Tongue (tissue), 2 donors: ENCODE results near the gene AHNAK2. TPM values are rescaled to one million over a fixed set of nuclear protein-coding genes. Genes with fewer than 3 reads are reported as not detected.
A peak's percentile ranks its signal among the peaks of the same experiment; 100 is the strongest.
"Not testable (repeated sequence)": the region's sequence is repeated elsewhere in the genome, so short reads cannot be mapped to it uniquely, and the experiment has no call there.

Experiments used
- DNase-seq: peaks from one replicate; pipeline ENCODE4 v3.0.0-alpha.2; 2015
- total RNA-seq: library from RNA; depleted of rRNA; stranded (reverse); fragments of >200 nt; gene quantifications from one replicate; pipeline ENCODE4 v1.2.3, GENCODE V29; 2014

The AHNAK2 gene
- 51.0 TPM for total RNA-seq

DNA sequence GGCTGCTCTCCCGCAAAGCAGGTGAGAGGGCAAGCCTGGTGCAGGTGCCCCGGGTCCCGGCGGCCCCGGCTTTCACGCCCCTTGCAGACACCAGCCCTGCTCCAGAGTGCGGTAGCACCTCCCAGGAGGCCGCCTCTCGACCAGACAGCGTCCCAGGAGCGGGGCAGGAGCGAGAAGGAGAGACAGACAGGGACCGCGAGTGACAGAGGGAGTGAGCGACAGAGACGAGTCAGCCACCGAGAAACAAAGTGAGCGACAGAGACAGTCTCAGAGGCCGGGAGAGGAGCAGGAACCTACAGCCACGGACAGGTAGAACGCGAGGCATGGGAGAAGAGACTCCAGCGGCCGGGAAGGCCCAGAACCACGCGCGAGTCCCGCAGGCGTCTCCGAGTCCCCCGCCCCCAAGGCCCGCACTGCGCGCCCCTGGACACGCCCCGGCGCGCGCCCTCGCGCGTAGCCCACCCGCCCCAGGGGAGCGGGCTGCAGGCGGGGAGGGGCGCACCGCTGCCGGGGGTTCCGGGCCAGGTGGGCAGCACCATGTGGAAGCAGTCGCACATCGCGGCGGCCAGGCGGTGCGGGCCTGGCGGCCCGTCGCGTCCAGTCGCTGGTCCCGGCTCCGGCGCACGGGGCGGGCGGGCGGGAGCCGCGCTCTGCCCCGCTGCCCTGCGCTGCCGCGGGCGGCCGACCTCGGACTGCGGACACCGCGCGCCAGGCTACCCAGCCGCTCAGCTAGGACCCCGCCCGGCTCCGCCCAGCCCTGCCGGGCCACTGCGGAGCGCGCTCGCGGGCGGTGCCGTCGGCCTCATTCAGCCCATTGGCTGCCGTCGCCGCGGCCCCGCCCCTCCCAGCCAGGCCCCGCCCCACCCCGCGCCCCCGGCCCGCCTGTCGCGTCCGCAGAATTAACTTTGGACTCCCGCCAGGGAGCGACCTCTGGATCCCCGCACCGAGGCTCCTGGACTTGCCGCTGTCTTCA lies at the start of gene AHNAK2:
Gene AHNAK2, minus strand, starts transcription at position 694 of the 973 bp plus-strand sequence. Its CDS starts 137 bp downstream, at position 557.
- DNase-seq, result peak; percentile 86

DNA sequence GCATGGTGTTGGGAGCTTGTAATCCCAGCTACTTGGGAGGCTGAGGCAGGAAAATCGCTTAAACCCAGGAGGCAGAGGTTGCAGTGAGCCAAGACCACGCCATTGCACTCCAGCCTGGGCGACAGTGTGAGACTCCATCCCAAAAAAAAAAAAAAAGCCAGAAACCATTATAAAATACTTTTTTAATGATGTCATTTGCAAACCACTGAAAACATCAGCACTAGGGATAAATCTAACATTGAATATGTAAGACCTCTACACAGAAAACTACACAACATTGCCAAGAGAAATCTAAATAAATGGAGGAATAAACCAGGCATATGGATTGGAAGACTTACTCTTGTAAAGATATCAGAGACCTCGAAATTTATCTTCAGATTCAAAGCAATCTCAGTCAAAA lies 49.5 kb upstream of the AHNAK2 start:
- not testable (repeated sequence) for DNase-seq

DNA sequence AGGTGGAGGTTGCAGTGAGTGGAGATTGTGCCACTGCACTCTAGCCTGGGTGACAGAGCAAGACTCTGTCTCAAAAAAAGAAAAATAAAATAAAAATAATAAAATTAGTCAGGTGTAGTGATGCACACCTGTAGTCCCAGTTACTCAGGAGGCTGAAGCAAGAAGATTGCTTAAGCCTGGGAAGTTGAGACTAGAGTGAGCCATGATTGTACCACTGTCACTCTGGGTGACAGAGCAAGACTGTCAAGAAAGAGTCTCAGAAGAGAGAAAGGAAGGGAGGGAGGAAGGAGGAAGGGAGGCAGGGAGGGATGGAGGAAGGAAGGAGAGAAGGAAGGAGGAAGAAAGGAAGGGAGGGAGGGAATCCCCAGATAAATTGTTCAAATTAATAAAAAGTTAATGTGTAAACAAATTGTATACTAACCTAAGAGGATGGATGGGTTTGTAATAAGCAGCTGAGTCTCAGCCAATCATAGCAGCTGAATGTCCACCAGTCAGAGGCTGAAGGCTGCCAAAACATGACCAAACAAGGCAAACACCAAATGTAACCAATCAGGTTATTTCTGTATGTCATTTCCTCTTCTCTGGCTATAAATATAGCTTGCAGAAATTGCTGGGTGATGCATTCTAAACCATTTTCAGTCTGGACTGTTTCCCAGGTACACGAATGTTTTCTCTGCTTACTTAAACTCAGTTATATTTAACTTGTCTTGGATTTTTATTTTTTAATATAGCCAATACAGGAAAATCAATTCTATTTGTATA lies 48.8 kb upstream of the AHNAK2 start:
- peak; percentile 57 for DNase-seq

DNA sequence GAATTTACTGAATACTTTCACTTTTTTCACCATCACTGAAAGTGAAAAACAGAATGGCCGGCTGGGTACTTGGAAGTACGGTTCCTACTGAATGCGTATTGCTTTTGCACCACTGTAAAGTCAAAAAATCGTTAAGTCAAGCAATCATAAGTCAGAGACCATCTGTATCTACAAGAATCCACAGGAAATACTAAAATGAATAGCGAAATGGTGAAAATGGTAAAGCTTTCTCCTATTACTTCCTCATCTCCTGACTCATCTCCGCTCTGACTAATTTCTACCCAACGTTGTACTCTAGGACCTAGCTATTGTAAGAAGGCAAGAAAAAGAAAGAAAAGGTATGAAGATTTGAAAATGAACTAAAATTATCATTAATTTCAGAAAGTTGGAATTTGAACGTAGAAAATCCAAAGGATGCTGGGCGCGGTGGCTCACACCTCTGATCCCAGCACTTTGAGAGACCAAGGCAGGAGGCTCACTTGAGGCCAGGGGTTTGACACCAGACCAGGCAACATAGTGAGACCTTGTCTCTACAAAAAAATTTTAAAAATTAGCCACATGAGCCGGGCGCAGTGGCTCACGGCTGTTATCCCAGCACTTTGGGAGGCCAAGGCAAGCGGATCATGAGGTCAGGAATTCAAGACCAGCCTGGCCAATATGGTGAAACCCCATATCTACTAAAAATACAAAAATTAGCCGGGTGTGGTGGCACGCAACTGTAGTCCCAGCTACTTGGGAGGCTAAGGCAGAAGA lies 48.0 kb upstream of the AHNAK2 start:
- no peak for DNase-seq

DNA sequence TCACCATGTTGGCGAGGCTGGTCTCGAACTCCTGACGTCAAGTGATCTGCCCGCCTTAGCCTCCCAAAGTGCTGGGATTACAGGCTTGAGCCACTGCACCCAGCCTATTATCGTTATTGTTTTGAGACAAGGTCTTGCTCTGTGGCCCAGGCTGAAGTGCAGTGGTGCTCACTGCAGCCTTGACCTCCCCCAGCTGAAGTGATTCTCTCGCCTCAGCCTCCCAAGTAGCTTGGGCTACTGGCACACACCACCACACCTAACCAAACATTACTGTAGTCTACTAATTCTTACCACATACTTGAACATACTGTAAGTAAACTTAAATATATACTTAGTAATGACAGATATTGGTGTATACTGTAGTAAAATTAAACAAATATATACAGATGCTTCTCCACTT lies 47.3 kb upstream of the AHNAK2 start:
- no peak for DNase-seq

DNA sequence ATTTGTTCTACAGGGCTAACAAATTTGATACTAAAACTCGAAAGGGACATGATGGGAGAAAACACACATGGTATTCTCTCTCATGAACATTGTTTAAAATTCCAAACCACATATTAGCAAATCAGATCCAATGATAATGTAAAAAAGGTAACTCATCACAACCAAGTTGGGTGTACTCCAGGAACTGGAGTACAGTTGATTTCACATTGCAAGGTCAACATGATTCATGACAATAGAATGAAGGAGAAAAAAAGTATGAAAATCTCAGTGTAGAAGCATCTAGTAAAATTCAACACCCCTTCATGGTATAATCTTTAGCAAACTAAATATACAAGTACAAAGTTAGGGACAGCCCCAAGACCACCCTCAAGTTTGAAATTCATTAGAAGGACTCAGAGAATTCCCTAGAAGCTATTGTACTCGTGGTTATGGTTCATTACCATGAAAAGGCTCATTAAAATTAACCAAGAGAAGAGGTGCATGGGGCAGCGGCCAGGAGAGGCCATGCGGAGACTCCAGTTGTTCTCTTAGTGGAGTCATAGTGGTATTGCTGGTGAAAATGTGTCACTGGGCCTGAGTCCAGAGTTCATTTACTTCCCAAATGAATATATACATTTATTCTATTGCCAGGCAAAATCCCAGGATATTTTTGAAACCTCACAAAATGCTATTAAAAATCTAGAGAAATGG lies 45.8 kb upstream of the AHNAK2 start:
- no peak for DNase-seq

DNA sequence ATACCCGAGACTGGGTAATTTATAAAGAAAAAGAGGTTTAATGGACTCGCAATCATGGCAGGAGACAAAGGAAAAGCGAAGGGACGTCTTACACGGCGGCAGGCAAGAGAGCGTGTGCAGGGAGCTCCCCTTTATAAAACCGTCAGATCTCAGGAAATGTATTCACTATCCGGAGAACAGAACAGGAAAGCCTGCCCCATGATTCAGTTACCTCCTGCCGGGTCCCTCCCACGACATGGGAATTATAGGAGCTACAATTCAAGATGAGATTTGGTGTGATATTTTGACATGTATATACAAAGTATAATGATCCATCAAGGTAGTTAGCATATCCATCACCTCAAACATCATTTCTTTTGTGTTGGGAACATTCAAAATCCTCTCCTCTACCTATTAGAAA lies 45.0 kb upstream of the AHNAK2 start:
- no peak for DNase-seq

DNA sequence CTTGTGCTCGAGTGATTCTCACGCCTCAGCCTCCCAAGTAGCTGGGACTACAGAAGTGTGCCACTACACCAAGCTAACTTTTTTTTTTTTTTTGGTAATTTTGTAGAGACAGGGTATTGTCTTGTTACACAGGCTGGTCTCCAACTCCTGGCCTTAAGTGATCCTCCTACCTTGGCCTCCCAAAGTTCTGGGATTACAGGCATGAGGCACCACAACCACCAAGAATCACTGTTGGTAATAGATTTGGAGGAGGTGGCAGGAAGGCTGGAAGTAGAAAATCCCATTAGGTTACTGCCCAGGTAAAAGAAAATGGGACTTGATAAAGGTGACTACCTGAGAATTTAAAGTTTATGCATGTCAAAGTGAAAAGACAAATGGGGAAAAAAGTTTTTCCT lies 44.1 kb upstream of the AHNAK2 start:
- DNase-seq, result no peak

DNA sequence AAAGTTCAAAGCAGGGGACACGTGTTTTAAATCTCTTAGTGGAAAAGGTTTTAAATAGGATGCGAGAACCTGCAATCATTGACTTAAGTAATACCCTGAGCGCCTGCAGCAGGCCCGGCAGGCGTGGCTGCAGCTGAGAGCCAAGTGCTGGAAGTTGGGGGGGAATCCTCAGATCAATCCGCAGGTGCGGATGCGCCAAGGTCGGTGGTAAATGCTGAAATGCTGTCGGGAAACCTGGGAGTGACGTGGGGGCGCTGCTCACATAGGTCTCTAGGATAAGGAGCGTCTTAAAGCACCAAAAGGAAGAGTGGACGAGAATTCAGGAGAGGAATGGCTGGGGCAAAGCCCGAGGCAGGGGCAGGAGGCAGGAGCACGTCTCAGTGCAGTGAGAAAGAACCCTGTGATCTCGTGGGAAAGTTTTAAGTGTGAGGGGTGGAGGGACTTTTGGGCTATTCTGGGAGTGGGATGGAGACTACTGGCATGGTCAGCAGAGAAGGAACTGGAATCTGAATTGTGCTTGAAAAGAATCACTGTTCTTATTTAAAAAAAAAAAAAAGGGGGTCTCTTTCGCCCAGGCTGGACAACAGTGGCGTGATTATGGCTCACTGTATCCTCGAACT lies 43.6 kb upstream of the AHNAK2 start:
- peak; percentile 61 for DNase-seq

DNA sequence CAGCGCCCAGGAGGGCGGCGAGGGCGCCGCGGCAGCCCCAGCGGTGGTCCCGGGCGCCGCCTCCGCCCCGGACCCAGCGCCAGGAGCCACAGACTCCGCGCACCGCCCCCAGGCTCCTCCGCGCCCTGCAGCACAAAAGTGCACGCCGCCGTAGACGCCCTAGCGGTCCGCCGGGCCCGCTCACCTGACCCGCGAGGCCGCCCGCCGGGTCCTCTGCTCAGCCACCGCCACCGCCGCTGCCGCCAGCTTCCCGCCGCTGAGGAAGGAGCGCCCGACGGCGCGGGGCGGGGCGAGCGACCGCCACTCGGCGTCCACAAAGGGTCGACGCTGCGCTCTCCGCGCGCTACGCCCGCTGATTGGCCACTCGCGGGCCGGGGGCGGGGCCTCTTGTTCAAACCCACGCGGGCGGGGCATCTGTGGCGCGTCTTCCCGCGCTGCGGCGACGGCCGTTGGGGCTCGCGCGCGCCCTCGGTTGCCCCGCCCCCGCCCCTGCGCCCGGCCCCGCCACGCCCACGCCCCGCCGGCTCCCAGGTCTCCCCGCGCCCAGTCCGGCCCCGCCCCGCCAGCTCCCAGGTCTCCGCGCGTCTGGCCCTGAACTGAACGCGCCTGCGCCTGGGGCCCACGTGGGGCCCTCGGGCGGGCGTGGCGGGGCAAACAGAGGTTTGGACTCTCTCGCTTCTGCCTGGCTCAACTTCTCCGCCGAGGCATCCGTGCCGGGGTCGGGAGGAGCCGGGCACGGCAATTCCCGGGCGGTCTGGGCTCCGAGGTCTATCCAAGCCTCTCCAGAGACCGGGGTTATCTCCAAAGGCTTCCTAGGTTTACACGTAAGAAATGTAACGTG lies 42.9 kb upstream of the AHNAK2 start, which contains the start of gene CDCA4:
Gene CDCA4, minus strand, starts transcription at position 269 of the 841 bp plus-strand sequence. CDS start 9,154 bp downstream, outside the sequence.
- DNase-seq, result peak; percentile 99

DNA sequence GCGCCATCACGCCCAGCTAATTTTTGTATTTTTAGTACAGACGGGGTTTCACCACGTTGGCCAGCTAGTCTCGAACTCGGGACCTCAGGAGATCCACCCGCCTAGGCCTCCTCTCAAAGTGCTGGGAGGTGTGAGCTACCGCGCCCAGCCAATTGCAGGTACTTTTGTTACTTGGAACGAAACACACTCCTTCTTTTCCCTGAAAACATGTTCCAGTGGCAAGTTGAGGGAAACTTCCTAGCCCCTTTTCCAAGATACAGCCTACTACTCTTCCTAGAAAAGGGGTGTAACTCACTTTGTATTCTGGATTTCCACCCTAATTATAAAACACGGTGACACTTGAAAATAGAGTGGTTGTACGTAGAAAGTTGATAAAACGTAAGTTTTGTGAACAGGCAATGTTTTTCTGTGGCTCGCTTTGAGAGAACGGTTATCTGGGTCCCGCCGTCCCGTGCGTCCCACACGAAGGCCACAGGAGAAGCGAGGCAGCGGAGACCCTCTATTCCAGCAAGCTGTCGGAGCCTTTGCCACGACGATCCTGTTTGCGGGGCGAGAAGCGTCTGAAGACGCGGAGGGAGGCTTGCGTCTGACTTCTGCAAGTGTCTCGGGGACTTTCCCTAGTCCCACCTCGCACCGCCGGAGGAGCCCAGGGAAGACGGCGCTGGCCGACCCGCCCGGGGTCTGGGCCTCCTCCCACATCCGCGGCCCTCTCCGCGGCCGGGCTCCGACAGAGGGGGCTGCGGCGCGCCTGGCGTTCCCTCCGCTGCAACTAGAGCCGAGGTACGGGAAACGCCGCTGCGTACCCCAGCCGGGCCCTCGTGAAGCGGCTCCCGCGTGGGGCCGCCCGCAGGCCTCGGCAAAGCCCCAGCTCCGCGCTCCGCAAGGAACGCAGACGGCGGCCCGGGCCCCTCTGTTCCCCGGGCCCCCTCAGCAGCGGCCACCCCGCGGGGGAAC lies 42.0 kb upstream of the AHNAK2 start:
- peak; percentile 54 for DNase-seq

DNA sequence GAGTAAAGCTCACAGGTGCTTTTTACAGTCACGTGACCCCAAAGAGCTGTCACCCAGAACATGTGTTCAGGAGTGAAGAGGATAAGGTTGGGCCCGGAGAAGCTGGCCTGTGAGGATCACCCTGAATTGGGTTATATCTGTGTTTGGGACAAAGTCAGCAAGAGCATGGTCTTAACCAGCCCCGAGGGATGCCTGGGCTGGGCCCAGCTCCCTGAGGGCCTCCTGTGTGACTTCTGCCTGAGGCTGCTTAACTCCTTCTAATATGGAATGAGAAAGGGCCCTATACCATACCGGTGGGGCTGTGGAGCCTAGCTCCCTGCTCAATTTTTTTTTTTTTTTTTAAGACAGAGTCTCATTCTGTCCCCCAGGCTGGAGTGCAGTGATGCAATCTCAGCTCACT lies 40.2 kb upstream of the AHNAK2 start:
- DNase-seq, result no peak

DNA sequence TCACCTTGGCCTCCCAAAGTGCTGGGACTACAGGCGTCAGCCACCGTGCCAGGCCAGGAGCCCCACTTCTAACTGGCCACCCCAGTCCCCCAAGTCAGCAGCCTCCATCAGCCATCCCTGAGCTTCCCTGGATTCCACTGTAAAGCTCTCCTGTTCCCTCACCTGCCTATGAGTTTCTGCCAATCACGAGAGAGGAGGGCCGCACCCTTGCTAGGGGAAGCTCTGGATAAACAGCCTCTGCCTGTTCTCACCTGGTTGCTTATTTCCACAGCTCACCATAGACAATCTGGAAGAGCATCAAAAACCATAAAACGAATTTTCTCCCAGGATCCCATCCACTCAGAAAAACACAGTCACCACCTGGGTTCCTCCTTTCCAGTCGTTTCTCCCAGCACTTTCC lies 37.7 kb upstream of the AHNAK2 start:
- no peak for DNase-seq

DNA sequence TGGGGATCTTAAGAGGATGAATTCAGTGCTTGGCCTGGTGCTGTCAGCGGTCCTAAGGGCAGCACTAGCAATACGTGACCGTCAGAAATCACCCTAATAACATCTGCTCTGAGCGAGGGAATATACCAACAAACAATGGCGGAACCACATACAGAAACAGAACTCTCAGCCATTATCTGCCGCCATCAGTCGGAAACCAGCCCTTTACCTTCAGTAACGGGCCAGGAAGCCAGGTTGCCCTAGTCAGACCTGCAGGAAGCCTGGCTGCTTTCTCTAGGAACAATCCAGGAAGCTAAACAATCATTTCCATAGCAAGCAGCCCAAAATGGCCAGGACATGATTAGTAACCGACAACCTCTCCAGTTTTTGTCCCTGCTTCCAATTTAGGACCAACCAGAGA lies 37.1 kb upstream of the AHNAK2 start:
- DNase-seq, result no peak

DNA sequence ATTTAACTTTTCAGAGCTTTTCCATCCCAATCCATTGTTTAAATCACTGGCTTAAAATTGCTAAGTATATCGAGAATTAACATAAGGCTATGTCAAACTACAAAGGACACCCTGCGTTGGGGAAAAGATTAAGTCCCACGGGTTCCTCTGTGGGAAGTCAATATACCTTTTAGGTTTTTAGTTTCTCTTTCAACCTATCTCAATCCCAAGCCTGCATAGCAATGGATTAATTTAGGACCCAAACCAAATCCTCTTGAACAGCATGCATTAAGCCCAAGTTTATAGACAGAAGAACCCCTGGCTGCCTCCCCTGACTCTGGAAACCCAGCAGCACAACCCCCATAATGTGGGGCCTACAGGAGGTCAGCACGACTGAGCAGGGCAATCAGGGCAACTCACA lies 36.5 kb upstream of the AHNAK2 start:
- no peak for DNase-seq

DNA sequence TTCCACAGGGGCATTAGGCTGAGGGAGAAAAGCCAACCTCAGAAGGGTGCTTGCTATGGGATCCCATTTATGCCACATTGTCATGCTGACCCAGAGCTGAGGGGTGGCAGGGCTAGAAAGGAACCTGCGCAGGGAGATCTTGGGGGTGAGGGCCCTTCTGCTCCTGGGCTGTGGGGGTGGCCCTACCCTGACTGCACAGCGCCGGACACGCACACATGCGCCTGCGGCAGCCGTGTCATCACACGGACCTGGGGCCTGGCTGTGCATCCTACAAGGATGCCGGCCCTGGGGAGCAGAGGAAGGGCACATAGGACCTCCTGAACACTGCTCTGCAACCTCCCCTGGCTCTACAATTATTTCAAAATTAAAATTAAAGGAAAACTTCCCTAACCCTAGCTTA lies 35.9 kb upstream of the AHNAK2 start:
- DNase-seq, result no peak

DNA sequence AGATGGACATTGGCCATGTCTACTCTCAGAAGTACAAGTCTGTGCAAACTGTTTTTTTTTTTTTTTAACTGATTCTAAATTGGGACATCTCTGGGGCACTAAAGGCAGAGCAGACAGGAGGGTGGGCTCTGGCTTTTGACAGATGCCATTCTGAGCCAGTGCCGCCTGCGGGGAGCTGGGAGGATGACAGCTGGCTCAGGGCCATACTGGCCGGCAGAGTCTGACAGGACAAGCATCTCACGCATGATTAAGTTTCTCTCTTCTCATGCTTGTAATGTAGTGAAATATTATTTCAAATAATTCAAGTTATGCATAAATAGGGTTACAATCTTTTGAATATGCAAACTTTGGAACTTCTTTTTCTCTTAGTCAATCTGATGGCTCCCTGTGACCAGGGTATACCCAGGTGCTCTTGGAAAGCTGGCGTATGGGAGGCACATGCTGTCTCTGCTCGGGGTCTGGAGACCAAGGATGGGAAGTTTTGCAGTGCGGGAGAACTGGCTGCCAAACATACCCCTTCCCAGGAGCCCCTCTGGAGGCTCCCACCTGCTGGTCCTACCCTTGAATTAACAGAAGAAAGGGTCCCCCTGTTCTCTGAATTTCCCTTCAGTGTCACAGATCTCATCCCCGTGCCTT lies 35.1 kb upstream of the AHNAK2 start:
- peak; percentile 78 for DNase-seq

DNA sequence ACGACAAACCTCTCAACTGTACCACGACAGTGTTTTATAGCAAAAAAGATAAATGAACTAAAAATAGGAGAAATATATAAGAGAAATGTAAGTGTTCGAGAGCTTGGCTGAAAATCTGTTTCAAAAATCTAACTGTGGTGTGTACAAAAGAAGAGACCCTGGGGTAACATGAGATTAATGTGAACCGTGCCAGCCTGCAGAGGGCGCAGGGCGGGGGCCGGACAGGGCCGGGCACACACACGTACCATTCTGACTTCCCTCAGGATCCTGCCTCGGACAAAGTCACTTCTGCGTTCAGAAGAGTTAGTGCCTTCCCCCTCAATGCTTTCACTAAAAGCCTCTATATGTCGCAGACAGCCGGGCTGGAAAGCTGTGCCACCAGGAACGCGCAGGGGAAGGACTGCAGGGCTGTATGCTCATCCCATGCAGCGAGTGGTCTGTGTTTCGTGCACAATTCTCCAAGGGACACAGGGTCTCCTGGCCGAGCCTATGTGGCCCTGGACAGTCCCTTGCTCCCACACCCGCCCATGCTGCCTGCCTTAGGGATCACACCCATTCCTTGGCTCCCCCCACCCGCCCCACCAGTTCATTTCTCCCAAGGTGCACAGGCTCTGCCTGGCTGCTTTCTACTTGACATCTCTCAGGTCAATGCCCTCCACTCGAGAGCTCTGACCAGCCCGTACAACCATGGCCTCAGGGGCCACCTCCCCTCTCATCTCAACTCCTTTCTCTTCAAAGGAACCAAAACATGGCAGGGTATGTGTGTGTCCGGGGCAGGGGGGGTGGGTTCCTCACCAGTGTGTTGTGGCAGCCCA lies 34.2 kb upstream of the AHNAK2 start:
- no peak for DNase-seq
